ENCODE results near the gene CHCHD6. TPM values are rescaled to one million over a fixed set of nuclear protein-coding genes. Genes with fewer than 3 reads are reported as not detected.

CHCHD6 gene
- total RNA-seq, 1 experiment from 2014 or later, result 40.9 TPM

GRCh38 chr3:126749931-126750755, 46.1 kb downstream of the CHCHD6 start:
- Mint-ChIP-seq H3K4me1 (peaks cover 41% of the 10 kb centered on the region), H3K27me3 (ENCODE audit: low read depth) (no peaks in the 10 kb centered on the region), H3K36me3 (0 out of 2 replicates have a peak, but pooled peaks cover 4% of the 10 kb centered on the region), H3K27ac (peak overlapping the region; percentile 55), H3K9me3 (no peaks in the 10 kb centered on the region), H3K4me3 (no peak overlapping the region)
- ATAC-seq (no peak), DNase-seq (ENCODE audit: low spot score) (no peak)
- POLR2A ChIA-PET, result interaction anchor here (1.3 kb wide), 1 partner anchor 101 kb away, joined by 5 read pairs; no protein-coding TSS in a partner anchor
- CTCF ChIA-PET, result interaction anchor here (1.0 to 3.1 kb wide), 2 partner anchors 13 to 14 kb away, joined by 3 to 23 read pairs; no protein-coding TSS in a partner anchor
- no peak for TF ChIP-seq STAT6 (CRISPR knock-in tag; conservative IDR thresholded peaks at IDR 0.05; ENCODE audit: low read depth)
- TF ChIP-seq NR1H2 (CRISPR knock-in tag; IDR thresholded peaks at IDR 0.05), result no peak
- no peak for TF ChIP-seq FOXP4 (CRISPR knock-in tag; IDR thresholded peaks at IDR 0.05)
- TF ChIP-seq IRF1 (CRISPR knock-in tag; IDR thresholded peaks at IDR 0.05), result no peak
- TF ChIP-seq SOX15 (CRISPR knock-in tag; IDR thresholded peaks at IDR 0.05), result no peak
- no peak for TF ChIP-seq ZMAT4 (CRISPR knock-in tag; IDR thresholded peaks at IDR 0.05)
- TF ChIP-seq EMX1 (CRISPR knock-in tag; IDR thresholded peaks at IDR 0.05), result no peak
- TF ChIP-seq IRF2 (CRISPR knock-in tag; IDR thresholded peaks at IDR 0.05; ENCODE audit: borderline replicate concordance, low read depth), result no peak
- no peak for TF ChIP-seq NR3C1 (CRISPR knock-in tag; conservative IDR thresholded peaks at IDR 0.05; ENCODE audit: low read depth)

- no peak overlapping the region for H3K4me3 Mint-ChIP-seq
- ATAC-seq, result peak; percentile 2
These were observed 46.7 kb downstream of the CHCHD6 start for GRCh38 chr3:126750756-126751121.

More at GRCh38 chr3:126750756-126751121, 46.7 kb downstream of the CHCHD6 start:
- ChIA-PET CTCF (interaction anchor here (1.0 to 3.1 kb wide), 3 partner anchors 13 to 188 kb away, joined by 3 to 23 read pairs (median 8); no protein-coding TSS in a partner anchor), POLR2A (interaction anchor here (1.3 kb wide), 1 partner anchor 100 kb away, joined by 5 read pairs; no protein-coding TSS in a partner anchor)
- TF ChIP-seq CREM (CRISPR knock-in tag; IDR thresholded peaks at IDR 0.05), result no peak
- TF ChIP-seq ZNF416 (CRISPR knock-in tag; IDR thresholded peaks at IDR 0.05), result no peak
- no peak for TF ChIP-seq TEAD4 (CRISPR knock-in tag; IDR thresholded peaks at IDR 0.05)
- no peak for TF ChIP-seq RELA (CRISPR knock-in tag; IDR thresholded peaks at IDR 0.05; ENCODE audit: borderline replicate concordance)
- TF ChIP-seq ZMAT4 (CRISPR knock-in tag; IDR thresholded peaks at IDR 0.05), result no peak
- TF ChIP-seq TP53 (CRISPR knock-in tag; IDR thresholded peaks at IDR 0.05), result no peak
- TF ChIP-seq SMAD4 (CRISPR knock-in tag; IDR thresholded peaks at IDR 0.05), result no peak
- no peak for TF ChIP-seq FOXJ3 (CRISPR knock-in tag; IDR thresholded peaks at IDR 0.05; ENCODE audit: borderline replicate concordance)
- TF ChIP-seq GABPB1 (CRISPR knock-in tag; IDR thresholded peaks at IDR 0.05), result no peak
- no peak for TF ChIP-seq FOXP1 (CRISPR knock-in tag; IDR thresholded peaks at IDR 0.05; ENCODE audit: borderline replicate concordance)
- TF ChIP-seq HMGXB4 (CRISPR knock-in tag; IDR thresholded peaks at IDR 0.05), result no peak
- no peak for TF ChIP-seq ZNF317 (CRISPR knock-in tag; IDR thresholded peaks at IDR 0.05; ENCODE audit: borderline replicate concordance, low read depth)
- no peak for TF ChIP-seq SOX15 (CRISPR knock-in tag; IDR thresholded peaks at IDR 0.05)
- no peak for TF ChIP-seq NFE2L1 (CRISPR knock-in tag; IDR thresholded peaks at IDR 0.05)
- TF ChIP-seq IRF2 (CRISPR knock-in tag; IDR thresholded peaks at IDR 0.05; ENCODE audit: borderline replicate concordance, low read depth), result no peak
- no peak for TF ChIP-seq ZSCAN18 (CRISPR knock-in tag; IDR thresholded peaks at IDR 0.05)
- Mint-ChIP-seq H3K27ac (peak overlapping the region; percentile 89), H3K27me3 (ENCODE audit: low read depth) (no peaks in the 10 kb centered on the region), H3K36me3 (0 out of 2 replicates have a peak, but pooled peaks cover 4% of the 10 kb centered on the region), H3K4me1 (peaks cover 41% of the 10 kb centered on the region), H3K9me3 (no peaks in the 10 kb centered on the region)
- DNase-seq (ENCODE audit: low spot score), result peak; percentile 39

All from WTC11 (cell line).